ENCODE data around the gene ARVCF.

Gene ARVCF

DNA sequence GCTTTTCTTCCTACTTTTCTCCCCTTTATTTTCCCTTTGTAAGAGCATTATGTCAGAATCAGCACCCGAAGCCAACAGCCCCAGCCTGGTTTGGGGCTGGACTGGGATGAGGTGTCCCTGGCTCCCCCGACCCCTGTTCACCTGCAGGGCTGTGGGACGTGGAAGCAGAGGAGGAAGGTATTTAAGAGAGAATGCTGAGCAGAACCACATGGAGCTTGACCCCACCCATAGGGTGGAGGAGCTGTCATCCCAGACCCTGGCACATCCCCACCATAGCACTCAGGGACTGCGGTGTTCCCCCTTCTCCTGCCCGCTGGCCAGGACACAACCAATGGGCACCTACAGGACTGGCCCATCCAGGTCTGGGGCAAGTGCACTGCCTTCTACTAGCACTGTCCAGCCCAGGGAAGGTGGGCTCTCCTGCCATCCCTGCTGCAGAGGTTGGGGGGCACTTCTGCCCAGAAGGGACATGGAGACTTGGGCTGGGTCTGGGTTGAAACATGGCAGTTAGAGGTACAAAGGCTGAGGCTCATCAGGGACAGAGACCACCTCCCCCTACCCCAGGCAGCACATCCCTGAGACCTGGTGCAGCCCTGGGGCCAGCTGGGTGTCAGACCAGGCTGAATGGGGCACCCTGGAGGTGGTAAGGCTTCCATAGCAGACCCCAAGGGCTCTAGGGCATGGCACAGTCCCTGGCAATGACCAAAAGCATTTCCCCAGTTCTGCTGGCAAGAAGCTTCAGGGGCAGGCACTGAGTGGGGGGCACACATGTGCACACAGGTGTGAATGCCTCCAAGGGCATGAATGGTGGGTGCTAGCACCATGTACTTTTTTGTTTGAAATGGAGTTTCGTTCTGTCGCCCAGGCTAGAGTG lies 23.9 kb upstream of the ARVCF start:
- H3K4me3 ChIP-seq (replicated peaks in 1 of 2; ENCODE audit: low read depth in 2 of 2, low read length in 2 of 2) = no peak overlapping the region
- no peak for DNase-seq (ENCODE audit: low read depth in 2 of 2)
- TF ChIP-seq, protein P1, sequence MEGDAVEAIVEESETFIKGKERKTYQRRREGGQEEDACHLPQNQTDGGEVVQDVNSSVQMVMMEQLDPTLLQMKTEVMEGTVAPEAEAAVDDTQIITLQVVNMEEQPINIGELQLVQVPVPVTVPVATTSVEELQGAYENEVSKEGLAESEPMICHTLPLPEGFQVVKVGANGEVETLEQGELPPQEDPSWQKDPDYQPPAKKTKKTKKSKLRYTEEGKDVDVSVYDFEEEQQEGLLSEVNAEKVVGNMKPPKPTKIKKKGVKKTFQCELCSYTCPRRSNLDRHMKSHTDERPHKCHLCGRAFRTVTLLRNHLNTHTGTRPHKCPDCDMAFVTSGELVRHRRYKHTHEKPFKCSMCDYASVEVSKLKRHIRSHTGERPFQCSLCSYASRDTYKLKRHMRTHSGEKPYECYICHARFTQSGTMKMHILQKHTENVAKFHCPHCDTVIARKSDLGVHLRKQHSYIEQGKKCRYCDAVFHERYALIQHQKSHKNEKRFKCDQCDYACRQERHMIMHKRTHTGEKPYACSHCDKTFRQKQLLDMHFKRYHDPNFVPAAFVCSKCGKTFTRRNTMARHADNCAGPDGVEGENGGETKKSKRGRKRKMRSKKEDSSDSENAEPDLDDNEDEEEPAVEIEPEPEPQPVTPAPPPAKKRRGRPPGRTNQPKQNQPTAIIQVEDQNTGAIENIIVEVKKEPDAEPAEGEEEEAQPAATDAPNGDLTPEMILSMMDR (IDR thresholded peaks at IDR 0.05; ENCODE audit: low read depth, low read length) = no peak

DNA sequence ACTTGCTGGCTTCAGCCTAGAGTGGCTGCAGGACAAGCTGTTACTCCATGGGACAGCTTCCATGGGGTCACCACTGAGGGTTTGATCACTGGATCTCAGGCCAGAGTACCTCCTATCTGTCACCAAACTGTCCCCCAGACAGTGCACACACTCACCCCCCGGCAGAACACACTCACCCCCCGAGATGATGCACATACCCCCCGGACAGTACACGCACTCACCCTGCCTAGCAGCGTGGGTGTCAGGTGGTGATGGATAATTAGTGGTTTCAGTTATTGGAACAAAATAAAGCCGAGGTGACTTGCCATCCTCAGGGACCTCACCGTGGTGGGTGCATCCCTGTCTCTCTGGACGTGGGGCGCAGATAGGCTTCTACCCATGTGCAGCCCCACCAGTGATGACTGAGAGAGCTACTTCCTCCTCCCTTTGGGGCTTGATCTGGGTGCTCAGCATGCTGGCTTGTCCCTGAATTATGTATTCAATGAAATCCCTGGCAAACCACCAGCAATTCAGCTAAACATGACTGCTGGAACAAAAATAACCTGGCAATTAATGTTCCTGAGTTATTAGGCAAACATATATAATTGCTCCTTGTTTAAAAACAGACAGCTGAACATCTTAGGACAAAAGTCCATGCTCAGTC lies 23.2 kb upstream of the ARVCF start:
- no peak for DNase-seq (ENCODE audit: low read depth in 2 of 2)
- no peak overlapping the region for H3K4me3 ChIP-seq (replicated peaks in 1 of 2; ENCODE audit: low read depth in 2 of 2, low read length in 2 of 2)
- TF ChIP-seq, protein P1 (IDR thresholded peaks at IDR 0.05; ENCODE audit: low read depth, low read length) = no peak

- TF ChIP-seq, protein P1 (IDR thresholded peaks at IDR 0.05; ENCODE audit: low read depth, low read length) = no peak
- H3K4me3 ChIP-seq (replicated peaks in 1 of 2; ENCODE audit: low read depth in 2 of 2, low read length in 2 of 2) = no peak overlapping the region
- DNase-seq (ENCODE audit: low read depth in 2 of 2) = no peak
Observed at GRCh38 chr22:20038574-20038973, 22.0 kb upstream of the ARVCF start.

GRCh38 chr22:20037419-20037818 lies 20.8 kb upstream of the ARVCF start:
- TF ChIP-seq, protein P1 (IDR thresholded peaks at IDR 0.05; ENCODE audit: low read depth, low read length) = no peak
- H3K4me3 ChIP-seq (replicated peaks in 1 of 2; ENCODE audit: low read depth in 2 of 2, low read length in 2 of 2) = no peak overlapping the region
- no peak for DNase-seq (ENCODE audit: low read depth in 2 of 2)

DNA sequence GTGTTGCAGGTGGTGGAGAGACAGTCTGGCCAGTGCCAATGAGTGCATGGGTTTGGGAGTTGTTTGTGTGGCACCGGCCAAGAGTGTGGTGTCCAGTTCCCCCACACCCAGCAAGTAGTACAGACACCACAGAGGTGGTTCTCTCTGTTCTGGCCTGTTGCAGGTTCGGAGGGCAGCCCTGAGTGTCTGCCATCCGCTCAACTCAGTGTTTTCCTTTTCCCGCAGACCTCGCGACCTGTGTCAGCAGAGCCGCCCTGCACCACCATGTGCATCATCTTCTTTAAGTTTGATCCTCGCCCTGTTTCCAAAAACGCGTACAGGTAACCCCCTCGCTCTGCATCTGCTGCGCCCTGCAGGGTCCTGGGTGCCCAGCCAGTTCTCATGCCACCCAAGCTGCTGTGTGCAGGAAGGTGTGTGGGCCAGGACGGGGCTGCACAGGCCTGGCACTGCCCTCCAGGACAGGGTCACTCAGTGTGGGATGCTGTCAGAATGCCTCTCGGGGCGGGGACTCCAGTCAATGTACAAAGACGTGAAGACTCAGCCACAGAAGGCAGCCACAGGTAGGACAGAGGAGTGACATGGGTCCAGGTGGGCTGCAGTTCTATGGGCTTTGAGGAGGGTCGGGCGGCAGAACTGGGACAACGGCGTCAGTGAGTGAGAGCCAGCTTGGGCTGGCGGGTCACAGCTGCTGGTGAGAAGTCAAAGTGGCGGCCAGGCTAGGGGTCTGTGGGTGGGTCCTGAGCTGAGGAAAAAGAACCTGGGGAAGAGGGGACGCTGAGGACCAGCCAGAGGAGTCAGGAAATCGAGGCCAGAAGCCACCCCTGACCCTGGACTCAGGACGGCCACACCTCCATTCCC lies 20.1 kb upstream of the ARVCF start:
- no peak overlapping the region for H3K4me3 ChIP-seq (replicated peaks in 1 of 2; ENCODE audit: low read depth in 2 of 2, low read length in 2 of 2)
- TF ChIP-seq, protein P1 (IDR thresholded peaks at IDR 0.05; ENCODE audit: low read depth, low read length) = no peak
- no peak for DNase-seq (ENCODE audit: low read depth in 2 of 2)

- DNase-seq (ENCODE audit: low read depth in 2 of 2) = no peak
- TF ChIP-seq, protein P1 (IDR thresholded peaks at IDR 0.05; ENCODE audit: low read depth, low read length) = no peak
- H3K4me3 ChIP-seq (replicated peaks in 1 of 2; ENCODE audit: low read depth in 2 of 2, low read length in 2 of 2) = no peak overlapping the region
Observed at GRCh38 chr22:20036084-20036482, 19.5 kb upstream of the ARVCF start.

Measured in cardiac fibroblast (primary cell).